HepG2 (cell line): ENCODE results near the gene PSD4. TPM values are rescaled to one million over a fixed set of nuclear protein-coding genes. Genes with fewer than 3 reads are reported as not detected.

ENCODE experiments used
- DMAP1 ChIP-seq: IDR thresholded peaks from 2 replicates; pipeline ENCODE4 v1.6.1; 2016
- DNMT3B ChIP-seq: conservative IDR thresholded peaks from 2 replicates; pipeline ENCODE4 v1.6.1; 2016; ENCODE audit warnings: missing biosample characterization, control low read depth
- DPF2 ChIP-seq: sonication (generic); formaldehyde crosslinking; IDR thresholded peaks from 2 replicates; pipeline ENCODE4 v1.4.0; 2020; ENCODE audit warnings: mild to moderate bottlenecking, low read depth, missing genetic modification reagents, borderline replicate concordance
- HNF1B ChIP-seq: sonication (generic); formaldehyde crosslinking; IDR thresholded peaks from 2 replicates; pipeline ENCODE4 v1.5.1; 2020; ENCODE audit warnings: mild to moderate bottlenecking, moderate library complexity, missing genetic modification reagents
- HOXA5 ChIP-seq: sonication (generic); formaldehyde crosslinking; IDR thresholded peaks from 2 replicates; pipeline ENCODE4 v1.4.0; 2020; ENCODE audit warnings: missing genetic modification reagents
- NFE2L1 ChIP-seq: sonication (generic); formaldehyde crosslinking; IDR thresholded peaks from 2 replicates; pipeline ENCODE4 v1.4.0; 2020; ENCODE audit warnings: missing genetic modification reagents, mild to moderate bottlenecking, borderline replicate concordance
- RELA ChIP-seq: sonication (generic); formaldehyde crosslinking; IDR thresholded peaks from 2 replicates; pipeline ENCODE4 v1.4.0; 2020; ENCODE audit warnings: missing genetic modification reagents
- SSRP1 ChIP-seq: IDR thresholded peaks from 2 replicates; pipeline ENCODE4 v1.6.1; 2016; ENCODE audit warnings: control low read depth
- U2AF1 ChIP-seq: fragments of 200-400 bp; formaldehyde crosslinking; optimal IDR thresholded peaks from 2 replicates; pipeline ENCODE3; 2017; ENCODE audit warnings: mild to moderate bottlenecking, low read depth, low read length
- ZBTB2 ChIP-seq: sonication (generic); formaldehyde crosslinking; IDR thresholded peaks from 2 replicates; pipeline ENCODE4 v1.8.0; 2022; ENCODE audit warnings: low read depth, missing genetic modification reagents
- ZBTB7B ChIP-seq: sonication (generic); formaldehyde crosslinking; IDR thresholded peaks from 2 replicates; pipeline ENCODE4 v1.4.0; 2020; ENCODE audit warnings: missing genetic modification reagents
- ZNF17 ChIP-seq: sonication (generic); formaldehyde crosslinking; IDR thresholded peaks from 2 replicates; pipeline ENCODE4 v1.5.0; 2020; ENCODE audit warnings: mild to moderate bottlenecking, missing genetic modification reagents
- ZNF329 ChIP-seq: sonication (generic); formaldehyde crosslinking; IDR thresholded peaks from 2 replicates; pipeline ENCODE4 v1.9.0; 2021; ENCODE audit warnings: low read depth, mild to moderate bottlenecking, missing genetic modification reagents
- ZNF552 ChIP-seq: sonication (generic); formaldehyde crosslinking; IDR thresholded peaks from 2 replicates; pipeline ENCODE4 v1.9.0; 2022; ENCODE audit warnings: missing genetic modification reagents, mild to moderate bottlenecking, borderline replicate concordance
- ZNF619 ChIP-seq: sonication (generic); formaldehyde crosslinking; IDR thresholded peaks from 2 replicates; pipeline ENCODE4 v1.4.0; 2020; ENCODE audit warnings: mild to moderate bottlenecking, missing genetic modification reagents
- ZSCAN9 ChIP-seq: IDR thresholded peaks from 2 replicates; pipeline ENCODE4 v1.6.1; 2016; ENCODE audit warnings: borderline replicate concordance
- polyA plus RNA-seq, 8 experiments: library from polyadenylated mRNA; depleted of rRNA in 3 of 8; stranded (reverse) in 7 of 8; unstranded in 1 of 8; fragments of >200 nt; fragmentation: Illumina TruSeq in 4 of 8; extraction: Trizol in 4 of 8; gene quantifications; 2 replicates each; pipeline versions ENCODE4 v1.2.1 to v1.2.3, GENCODE V29; 2011 to 2016; ENCODE audit warnings: low read depth in 4 of 8, missing spikeins in 1 of 8, mixed read lengths in 1 of 8; ENCODE audit not compliant: insufficient read depth in 1 of 8
- total RNA-seq, 5 experiments: library from RNA; depleted of rRNA; stranded (reverse); fragments of >200 nt; fragmentation: Illumina TruSeq; extraction: Trizol; gene quantifications; 2 replicates each; pipeline ENCODE4 v1.2.3, GENCODE V29; 2016; ENCODE audit warnings: low read depth in 1 of 5
- TF ChIP-seq, protein P1 (sequence below): sonication (generic); formaldehyde crosslinking; IDR thresholded peaks from 2 replicates; pipeline ENCODE4 v1.5.1; 2020; ENCODE audit warnings: mild to moderate bottlenecking, missing genetic modification reagents, moderate library complexity
- TF ChIP-seq, protein P2 (sequence below): IDR thresholded peaks from 2 replicates; pipeline ENCODE4 v1.6.1; 2016
- TF ChIP-seq, protein P3 (sequence below): sonication (generic); formaldehyde crosslinking; IDR thresholded peaks from 2 replicates; pipeline ENCODE4 v1.4.0; 2020; ENCODE audit warnings: missing genetic modification reagents
- TF ChIP-seq, protein P4 (sequence below): IDR thresholded peaks from 2 replicates; pipeline ENCODE4 v1.6.1; 2016; ENCODE audit warnings: missing biosample characterization, missing genetic modification reagents, low read depth

PSD4 gene
- total and polyA plus RNA-seq, 2 of the 13 experiments (the other 11 are each of a cell fraction or from before 2014, with no cell fraction given): 5.8 to 9.4 TPM

GRCh38 chr2:113173542-113174375 lies at the start of gene PSD4 (continued):
- no peak for TF ChIP-seq ZBTB2 (CRISPR knock-in tag)
- no peak for TF ChIP-seq ZNF552 (CRISPR knock-in tag)
- TF ChIP-seq, protein P1, sequence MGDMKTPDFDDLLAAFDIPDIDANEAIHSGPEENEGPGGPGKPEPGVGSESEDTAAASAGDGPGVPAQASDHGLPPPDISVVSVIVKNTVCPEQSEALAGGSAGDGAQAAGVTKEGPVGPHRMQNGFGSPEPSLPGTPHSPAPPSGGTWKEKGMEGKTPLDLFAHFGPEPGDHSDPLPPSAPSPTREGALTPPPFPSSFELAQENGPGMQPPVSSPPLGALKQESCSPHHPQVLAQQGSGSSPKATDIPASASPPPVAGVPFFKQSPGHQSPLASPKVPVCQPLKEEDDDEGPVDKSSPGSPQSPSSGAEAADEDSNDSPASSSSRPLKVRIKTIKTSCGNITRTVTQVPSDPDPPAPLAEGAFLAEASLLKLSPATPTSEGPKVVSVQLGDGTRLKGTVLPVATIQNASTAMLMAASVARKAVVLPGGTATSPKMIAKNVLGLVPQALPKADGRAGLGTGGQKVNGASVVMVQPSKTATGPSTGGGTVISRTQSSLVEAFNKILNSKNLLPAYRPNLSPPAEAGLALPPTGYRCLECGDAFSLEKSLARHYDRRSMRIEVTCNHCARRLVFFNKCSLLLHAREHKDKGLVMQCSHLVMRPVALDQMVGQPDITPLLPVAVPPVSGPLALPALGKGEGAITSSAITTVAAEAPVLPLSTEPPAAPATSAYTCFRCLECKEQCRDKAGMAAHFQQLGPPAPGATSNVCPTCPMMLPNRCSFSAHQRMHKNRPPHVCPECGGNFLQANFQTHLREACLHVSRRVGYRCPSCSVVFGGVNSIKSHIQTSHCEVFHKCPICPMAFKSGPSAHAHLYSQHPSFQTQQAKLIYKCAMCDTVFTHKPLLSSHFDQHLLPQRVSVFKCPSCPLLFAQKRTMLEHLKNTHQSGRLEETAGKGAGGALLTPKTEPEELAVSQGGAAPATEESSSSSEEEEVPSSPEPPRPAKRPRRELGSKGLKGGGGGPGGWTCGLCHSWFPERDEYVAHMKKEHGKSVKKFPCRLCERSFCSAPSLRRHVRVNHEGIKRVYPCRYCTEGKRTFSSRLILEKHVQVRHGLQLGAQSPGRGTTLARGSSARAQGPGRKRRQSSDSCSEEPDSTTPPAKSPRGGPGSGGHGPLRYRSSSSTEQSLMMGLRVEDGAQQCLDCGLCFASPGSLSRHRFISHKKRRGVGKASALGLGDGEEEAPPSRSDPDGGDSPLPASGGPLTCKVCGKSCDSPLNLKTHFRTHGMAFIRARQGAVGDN (CRISPR knock-in tag): peak; percentile 86
- TF ChIP-seq ZNF17: no peak
- no peak; the same call in 1 of the 2 replicates for TF ChIP-seq NFE2L1
- TF ChIP-seq, protein P2, sequence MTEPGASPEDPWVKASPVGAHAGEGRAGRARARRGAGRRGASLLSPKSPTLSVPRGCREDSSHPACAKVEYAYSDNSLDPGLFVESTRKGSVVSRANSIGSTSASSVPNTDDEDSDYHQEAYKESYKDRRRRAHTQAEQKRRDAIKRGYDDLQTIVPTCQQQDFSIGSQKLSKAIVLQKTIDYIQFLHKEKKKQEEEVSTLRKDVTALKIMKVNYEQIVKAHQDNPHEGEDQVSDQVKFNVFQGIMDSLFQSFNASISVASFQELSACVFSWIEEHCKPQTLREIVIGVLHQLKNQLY (CRISPR knock-in tag): no peak
- TF ChIP-seq ZSCAN9 (CRISPR knock-in tag): no peak
- no peak for TF ChIP-seq HNF1B (CRISPR knock-in tag)
- TF ChIP-seq, protein P3, sequence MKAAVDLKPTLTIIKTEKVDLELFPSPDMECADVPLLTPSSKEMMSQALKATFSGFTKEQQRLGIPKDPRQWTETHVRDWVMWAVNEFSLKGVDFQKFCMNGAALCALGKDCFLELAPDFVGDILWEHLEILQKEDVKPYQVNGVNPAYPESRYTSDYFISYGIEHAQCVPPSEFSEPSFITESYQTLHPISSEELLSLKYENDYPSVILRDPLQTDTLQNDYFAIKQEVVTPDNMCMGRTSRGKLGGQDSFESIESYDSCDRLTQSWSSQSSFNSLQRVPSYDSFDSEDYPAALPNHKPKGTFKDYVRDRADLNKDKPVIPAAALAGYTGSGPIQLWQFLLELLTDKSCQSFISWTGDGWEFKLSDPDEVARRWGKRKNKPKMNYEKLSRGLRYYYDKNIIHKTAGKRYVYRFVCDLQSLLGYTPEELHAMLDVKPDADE (CRISPR knock-in tag): no peak
- TF ChIP-seq SSRP1: no peak
- TF ChIP-seq DNMT3B (CRISPR knock-in tag): no peak
- no peak for TF ChIP-seq ZBTB7B (CRISPR knock-in tag)
- no peak for TF ChIP-seq U2AF1
- TF ChIP-seq, protein P4, sequence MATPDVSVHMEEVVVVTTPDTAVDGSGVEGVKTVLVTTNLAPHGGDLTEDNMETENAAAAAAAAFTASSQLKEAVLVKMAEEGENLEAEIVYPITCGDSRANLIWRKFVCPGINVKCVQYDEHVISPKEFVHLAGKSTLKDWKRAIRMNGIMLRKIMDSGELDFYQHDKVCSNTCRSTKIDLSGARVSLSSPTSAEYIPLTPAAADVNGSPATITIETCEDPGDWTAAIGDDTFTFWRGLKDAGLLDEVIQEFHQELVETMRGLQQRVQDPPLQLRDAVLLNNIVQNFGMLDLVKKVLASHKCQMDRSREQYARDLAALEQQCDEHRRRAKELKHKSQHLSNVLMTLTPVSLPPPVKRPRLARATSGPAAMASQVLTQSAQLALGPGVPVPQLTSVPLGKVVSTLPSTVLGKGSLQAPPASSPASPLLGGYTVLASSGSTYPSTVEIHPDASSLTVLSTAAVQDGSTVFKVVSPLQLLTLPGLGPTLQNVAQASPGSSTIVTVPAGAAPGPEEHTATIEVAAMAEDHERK: no peak
- no peak for TF ChIP-seq DMAP1 (CRISPR knock-in tag)
- TF ChIP-seq HOXA5 (CRISPR knock-in tag): no peak
- no peak for TF ChIP-seq ZNF329 (CRISPR knock-in tag)
- TF ChIP-seq DPF2: no peak
- TF ChIP-seq RELA: no peak
- no peak for TF ChIP-seq ZNF619 (CRISPR knock-in tag)
